HG03460 (cell line): Measurements from ENCODE around the gene LMBR1.
"Not testable (repeated sequence)": the region's sequence is repeated elsewhere in the genome, so short reads cannot be mapped to it uniquely, and the experiment has no call there.

Experiments used
- ATAC-seq: cut with Tn5 transposase; IDR thresholded peaks from one replicate; pipeline ENCODE4 v1.9.1; 2021; ENCODE audit not compliant: unreplicated experiment

LMBR1 gene, protein sequence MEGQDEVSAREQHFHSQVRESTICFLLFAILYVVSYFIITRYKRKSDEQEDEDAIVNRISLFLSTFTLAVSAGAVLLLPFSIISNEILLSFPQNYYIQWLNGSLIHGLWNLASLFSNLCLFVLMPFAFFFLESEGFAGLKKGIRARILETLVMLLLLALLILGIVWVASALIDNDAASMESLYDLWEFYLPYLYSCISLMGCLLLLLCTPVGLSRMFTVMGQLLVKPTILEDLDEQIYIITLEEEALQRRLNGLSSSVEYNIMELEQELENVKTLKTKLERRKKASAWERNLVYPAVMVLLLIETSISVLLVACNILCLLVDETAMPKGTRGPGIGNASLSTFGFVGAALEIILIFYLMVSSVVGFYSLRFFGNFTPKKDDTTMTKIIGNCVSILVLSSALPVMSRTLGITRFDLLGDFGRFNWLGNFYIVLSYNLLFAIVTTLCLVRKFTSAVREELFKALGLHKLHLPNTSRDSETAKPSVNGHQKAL

DNA sequence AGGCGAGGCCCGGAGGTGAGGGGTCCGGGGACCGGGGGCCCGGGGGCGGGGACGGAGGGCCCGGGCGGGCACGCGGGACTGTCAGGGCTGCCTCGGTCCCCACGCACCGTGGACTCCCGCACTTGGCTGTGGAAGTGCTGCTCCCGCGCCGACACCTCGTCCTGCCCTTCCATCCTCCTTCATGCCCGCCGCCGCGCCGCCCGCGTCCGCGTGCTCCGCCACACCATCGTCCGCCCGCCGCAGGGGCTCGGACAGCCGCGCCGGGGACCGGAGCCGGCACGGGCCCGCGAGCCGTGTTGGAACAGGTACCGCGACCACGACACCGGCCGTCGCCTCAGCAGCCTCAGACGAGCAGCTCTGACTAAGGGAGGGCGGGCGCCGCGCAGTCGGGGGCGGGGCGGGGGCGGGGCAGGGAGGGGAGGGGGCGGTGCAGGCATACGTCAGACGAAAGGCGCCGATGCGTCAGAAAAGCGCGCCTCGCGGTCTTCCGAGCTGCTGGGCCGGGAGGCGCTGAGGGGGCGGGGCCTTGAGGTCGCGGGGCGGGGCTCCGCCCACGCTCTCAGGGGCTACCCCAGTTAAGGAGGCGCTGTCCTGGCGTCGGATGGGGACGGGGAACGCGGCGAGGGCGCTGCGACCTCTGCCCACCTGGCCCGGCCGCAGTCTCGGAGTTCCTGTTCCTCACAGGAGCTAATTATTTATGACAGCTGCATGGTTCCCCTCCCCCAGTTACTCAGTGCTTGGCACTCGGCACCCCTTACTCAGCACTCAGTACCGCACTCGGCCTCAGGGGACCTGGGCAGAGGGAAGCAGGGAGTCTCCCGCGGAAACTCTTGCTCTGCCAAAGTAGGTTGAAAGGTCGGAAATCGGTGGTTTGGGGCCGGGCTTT is at the start of gene LMBR1:
Gene LMBR1, minus strand, starts transcription at position 363 of the 886 bp plus-strand sequence. Its CDS starts 190 bp downstream, at position 173.
- peak; percentile 69 for ATAC-seq

DNA sequence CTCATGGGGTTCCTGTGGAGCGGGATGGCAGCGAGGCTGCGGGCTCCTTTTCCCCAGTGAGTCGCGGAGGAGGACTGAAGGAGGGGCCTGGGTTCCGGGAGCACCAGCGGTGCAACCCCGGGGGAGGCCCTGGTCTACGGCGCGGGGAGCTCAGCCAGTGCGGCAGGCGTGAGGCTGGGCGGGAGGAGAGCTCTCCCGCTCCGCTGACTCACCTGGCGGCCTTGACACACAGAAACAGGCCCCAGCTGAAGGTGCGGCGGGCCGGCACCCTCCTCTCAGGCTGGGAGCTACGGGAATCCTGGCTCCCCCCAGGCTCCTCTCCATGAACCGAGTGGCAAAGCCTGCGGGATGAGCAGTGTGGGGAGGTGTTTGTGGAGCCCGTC is 49.7 kb upstream of the LMBR1 start:
- no peak for ATAC-seq

DNA sequence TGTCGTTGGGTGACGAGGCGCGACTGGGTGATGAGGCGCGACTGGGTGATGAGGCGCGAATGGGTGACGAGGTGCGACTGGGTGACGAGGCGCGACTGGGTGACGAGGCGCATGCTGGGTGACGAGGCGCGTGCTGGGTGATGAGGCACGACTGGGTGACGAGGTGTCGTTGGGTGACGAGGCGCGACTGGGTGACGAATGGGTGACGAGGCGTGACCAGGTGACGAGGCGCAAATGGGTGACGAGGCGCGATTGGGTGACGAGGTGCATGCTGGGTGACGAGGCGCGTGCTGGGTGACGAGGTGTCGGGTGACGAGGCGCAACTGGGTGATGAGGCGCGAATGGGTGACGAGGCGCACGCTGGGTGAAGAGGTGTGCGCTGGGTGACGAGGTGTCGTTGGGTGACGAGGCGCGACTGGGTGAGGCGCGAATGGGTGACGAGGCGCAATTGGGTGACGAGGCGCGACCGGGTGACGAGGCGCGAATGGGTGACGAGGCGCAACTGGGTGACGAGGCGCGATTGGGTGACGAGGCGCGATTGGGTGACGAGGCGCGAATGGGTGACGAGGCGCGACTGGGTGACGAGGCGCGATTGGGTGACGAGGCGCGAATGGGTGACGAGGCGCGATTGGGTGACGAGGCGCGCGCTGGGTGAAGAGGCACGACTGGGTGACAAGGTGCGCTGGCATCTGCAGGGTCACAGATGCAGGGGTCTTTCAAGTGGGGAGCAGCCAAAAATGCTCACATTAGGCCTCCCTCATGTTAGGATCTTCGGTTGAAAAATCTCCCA is 48.6 kb upstream of the LMBR1 start:
- ATAC-seq: no peak

DNA sequence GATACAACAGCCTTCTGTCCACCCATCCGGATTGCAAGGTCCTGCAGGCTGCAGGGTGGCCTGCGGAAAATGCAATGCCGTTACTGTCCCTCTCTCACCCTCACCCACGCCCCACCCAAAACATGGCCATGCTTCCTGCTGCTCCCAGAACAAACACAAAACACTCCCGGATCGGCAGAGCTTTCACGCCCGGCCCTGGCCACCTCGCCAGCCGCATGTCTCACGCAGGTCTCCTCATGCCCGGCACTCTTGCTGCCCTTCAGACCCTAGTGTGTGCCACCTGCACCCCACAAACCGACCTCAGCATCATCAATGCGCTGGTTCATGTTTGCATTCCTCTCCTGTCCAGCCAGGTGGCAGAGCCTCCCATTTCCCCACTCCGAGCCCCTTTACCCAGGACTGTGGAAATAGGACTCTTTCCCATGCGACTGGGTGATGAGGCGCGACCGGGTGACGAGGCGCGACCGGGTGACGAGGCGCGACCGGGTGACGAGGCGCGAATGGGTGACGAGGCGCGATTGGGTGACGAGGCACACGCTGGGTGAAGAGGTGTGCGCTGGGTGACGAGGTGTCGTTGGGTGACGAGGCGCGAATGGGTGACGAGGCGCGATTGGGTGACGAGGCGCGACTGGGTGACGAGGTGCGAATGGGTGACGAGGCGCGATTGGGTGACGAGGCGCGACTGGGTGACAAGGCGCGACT is 47.6 kb upstream of the LMBR1 start:
- no peak for ATAC-seq

DNA sequence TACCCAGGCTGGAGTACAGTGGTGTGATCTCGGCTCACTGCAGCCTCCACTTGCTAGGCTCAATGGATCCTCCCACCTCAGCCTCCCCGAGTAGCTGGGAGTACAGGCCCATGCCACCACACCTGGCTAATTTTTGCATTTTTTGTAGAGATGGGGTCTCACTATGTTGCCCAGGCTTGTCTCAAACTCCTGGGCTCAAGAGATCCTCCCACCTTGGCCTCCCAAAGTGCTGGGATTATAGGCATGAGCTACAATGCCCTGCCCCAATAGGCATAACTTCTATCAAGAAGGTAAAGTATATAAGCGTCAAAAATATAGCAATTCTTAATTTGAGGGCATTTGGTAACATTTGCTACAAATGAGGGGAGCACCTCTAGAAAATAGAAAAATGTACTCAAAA is 43.8 kb upstream of the LMBR1 start:
- not testable (repeated sequence) for ATAC-seq

DNA sequence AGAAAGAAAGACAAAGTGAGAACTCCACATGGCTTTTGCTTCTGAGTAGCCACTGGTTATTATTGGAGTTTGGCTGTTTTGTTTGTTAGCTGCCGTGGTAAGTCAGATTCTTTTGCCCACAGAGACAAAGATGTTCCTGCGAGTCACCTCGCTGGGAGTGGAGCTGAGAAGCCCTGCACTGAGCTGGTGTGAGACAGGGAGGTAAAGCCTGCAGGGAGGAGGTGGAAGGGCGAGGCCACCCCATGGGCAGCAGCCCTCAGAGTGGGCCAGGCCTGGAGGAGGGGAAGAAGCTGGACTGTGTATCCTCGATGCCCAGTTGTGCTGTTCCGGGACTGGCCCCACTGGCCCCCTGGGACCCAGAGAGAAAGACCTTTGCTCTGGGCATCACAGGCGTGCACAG is 42.3 kb upstream of the LMBR1 start:
- ATAC-seq: no peak

DNA sequence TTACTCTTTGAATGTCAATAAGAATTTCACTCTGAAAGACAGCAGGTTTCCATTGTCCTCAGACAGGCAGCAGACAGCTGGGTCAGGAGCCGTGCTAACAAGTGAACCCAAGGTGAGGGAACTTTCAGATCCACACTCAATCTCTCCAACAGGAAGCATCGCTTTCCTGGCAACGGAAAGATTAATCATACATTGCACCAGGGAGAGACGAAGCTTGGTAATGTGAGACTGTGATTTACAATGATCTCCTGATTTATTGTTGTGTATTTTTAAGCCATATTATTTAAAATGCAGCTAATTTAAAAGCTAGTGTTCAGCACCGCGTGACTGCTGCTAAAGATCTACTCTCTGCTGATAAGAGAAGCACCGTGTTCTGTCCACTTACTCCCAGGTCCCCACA is 39.0 kb upstream of the LMBR1 start:
- ATAC-seq: no peak

DNA sequence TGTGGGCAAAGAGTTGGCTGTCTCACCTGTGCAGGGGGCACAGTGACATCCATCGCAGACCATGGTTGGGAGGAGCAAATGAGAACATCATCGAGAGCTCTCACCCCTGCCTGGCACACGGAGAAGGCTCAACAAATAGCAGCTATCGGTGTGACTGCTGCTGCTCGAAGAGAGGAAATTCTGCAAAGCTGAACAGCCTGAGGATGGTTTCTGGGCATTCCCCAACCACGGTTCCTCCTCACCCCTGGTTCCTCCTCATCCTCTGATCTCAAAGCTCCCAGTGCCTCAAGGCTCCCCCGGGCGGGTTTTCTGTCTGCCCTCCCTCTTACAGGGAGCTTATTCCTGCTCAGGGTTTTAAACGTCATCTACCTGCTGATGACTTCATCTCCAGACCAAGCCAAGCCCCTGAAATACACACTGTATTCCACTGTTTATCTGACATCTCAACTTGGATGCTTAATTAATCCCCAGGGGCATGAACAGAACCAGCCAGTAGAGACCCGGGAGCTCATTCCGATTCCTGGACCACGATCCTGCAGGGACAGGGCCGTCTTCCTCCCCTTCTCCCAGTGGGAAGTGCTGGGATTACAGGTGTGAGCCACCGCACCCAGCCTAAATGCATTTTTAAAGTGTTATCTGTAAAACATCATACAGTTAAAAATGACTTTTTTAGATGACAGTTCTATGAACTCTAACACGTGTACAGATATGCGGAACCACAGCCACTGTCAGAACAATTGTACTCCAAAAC is 37.0 kb upstream of the LMBR1 start:
- no peak for ATAC-seq

DNA sequence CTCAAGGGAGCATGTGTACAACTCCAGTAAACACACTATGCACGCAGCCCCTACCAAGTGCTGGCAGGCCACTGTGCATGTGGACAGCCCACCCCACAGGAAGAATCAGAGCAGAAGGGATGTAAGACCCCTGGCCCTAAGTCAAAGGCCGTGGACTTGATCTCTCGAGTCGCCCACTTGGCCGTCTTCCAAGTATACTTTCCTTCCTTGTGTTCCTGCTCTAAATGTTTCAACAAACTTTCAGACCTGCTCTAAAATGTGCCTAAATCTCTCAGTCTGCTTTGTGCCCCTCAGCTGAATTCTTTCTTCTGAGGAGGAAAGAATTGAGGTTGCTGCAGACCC is 35.4 kb upstream of the LMBR1 start:
- no peak for ATAC-seq

DNA sequence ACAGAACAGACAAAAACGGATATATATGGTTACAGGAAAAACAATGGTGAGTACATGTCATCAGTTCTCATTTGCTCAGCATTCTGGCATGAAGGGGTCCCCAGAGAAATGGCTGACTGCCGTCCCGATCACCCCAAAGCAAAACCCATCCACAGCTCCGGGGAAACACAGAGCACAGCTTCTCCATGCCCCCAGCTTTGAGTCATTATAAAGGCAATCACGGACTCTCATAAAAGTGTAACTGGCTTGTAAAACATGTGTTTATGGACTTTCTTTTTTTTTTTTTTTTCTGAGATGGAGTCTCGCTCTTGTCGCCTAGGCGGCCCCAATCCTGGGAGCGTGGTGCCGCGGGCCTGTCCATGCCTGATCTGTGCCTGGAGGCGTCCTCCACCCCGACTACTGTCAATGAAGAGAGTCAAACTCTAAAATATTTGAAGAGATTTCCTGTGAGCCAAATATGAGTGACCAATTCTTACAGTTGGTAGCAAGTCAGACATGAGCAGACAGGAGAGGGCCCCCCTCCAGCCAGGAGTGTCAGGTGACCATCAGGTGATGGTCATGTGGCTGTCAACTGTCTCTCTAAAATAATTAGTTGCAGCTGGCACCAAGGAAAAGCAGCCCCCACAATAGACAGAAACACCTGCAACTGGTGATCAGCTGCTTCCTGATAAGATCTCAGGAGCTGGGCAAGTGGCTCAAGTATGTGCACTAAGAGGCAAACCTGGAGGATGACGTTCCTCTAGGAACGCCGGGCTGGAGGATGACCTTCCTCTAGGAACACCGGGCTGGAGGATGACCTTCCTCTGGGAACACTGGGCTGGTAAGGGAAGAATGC is 34.8 kb upstream of the LMBR1 start:
- ATAC-seq: no peak

DNA sequence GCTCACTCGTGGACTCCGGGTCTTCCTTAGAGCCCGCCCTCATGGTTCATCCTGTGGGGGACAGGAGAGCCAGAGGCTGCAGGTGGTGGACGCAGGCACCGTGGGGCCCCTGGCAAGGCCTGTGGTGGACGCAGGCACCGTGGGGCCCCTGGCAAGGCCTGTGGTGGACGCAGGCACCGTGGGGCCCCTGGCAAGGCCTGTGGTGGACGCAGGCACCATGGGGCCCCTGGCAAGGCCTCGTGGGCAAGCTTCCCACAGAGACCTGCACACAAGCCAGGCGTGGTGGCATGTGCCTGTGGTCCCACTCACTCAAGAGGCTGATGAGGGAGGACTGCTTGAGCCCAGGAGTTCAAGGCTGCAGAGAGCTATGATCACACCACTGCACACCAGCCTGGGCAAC is 32.8 kb upstream of the LMBR1 start:
- ATAC-seq: not testable (repeated sequence)

DNA sequence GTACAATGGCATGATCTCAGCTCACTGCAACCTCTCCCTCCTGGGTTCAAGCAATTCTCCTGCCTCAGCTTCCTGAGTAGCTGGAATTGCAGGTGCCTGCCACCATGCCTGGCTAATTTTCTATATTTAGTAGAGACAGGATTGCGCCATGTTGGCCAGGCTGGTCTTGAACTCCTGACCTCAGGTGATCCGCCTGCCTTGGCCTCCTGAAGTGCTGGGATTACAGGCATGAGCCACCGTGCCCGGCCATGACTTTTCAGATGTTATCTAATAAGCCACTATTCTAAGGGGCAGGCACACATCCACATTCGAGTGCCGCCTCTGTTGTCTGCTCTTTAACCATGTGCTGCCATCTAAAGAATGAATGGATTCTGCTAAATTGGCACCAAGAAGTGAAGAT is 29.3 kb upstream of the LMBR1 start:
- not testable (repeated sequence) for ATAC-seq

DNA sequence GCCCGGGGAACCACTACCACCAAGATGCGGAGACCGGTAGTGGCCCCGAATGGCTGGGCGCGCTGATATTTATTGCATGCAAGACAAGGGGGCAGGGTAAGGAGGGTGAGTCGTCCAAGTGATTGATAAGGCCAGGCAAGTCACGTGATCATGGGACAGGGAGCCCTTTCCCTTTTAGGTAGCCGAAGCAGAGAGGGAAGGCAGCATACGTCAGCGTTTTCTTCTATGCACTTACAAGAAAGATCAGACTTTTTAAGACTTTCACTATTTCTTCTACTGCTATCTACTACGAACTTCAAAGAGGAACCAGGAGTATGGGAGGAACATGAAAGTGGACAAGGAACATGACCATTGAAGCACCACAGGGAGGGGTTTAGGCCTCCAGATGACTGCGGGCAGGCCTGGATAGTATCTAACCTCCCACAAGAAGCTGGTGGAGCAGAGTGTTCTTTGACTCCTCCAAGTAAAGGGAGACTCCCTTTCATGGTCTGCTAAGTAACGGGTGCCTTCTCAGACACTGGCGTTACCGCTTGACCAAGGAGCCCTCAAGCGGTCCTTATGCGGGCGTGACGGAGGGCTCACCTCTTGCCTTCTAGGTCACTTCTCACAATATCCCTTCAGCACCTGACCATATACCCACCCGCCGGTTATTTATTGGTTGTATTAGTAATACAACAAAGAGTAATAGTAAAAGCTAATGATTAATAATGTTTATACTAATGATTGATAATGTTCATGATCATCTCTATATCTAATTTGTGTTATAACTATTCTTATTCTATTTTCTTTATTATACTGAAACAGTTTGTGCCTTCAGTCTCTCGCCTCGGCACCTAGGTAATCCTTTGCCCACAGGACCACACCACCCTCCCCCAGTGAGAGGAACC is 27.7 kb upstream of the LMBR1 start:
- ATAC-seq: not testable (repeated sequence)

DNA sequence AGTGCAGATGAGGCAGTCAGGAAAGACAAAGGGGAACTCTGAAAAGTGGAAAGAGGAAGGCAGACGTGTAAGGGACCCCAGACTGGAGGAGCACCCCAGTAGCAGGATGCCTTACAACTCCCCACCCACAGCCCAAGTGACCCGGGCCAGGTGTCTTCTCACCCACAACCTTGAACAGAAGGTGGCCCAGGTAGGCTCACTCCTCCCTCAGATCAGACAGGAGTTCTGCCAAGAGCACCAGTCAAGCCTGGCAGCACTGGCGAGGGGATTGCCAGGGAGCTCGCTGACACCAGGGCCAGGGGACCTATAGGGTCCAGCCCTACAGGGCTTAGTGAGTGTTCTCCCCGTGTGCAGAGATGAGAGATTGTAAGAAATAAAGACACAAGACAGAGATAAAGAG is 27.1 kb upstream of the LMBR1 start:
- no peak for ATAC-seq

DNA sequence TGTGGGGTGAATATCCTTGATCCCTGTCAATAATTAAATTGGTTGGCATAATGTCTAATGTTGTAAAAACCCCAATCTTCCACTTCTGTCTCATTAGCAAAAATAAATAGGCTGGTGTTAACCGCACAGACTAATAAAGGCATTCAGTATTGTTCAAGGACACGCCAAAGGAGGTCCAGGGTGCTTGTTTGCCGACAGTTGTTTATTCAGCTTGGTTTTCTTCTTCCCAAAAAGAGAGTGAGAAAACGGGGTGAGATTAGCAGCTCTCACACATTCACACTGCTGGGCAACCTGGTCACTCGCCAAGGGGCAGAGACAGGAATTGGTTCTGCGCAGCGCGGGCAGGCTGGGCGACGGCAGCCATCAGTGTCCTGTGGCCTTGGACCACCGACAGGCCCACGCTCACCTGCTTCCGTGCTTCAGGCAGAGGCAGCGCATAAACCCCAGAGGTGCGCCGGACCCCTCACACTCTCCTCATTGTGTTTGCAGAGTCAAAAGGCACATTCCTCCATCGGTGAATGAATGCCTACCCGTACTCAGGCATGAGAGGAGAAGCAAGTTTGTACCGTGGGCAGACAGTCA is 26.2 kb upstream of the LMBR1 start:
- ATAC-seq: no peak

DNA sequence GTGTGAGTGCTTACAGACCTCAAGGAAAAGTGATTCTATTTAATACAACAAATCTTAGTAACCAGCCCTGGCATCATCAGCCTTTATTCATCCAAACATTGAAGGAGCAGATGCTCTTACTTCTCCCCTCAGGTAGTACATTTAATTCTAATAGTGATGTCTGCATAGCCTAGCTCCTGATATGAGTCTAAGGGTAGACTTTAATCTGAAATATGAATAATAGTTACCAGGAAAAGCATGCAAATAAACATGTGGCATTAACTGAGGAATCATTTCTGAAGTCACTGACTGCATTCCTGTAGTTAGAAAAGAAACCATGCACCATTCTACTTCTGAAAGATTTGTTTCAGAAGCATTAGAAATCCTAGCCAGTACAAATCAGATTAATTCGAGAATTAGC is 25.7 kb upstream of the LMBR1 start:
- ATAC-seq: no peak

DNA sequence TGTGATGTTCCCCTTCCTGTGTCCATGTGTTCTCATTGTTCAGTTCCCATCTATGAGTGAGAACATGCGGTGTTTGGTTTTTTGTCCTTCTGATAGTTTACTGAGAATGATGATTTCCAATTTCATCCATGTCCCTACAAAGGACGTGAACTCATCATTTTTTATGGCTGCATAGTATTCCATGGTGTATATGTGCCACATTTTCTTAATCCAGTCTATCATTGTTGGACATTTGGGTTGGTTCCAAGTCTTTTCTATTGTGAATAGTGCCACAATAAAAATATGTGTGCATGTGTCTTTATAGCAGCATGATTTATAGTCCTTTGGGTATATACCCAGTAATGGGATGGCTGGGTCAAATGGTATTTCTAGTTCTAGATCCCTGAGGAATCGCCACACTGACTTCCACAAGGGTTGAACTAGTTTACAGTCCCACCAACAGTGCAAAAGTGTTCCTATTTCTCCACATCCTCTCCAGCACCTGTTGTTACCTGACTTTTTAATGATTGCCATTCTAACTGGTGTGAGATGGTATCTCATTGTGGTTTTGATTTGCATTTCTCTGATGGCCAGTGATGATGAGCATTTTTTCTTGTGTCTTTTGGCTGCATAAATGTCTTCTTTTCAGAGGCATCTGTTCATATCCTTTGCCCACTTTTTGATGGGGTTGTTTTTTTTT is 16.7 kb upstream of the LMBR1 start:
- ATAC-seq: not testable (repeated sequence)
